Small intestine (tissue), 7 donors: ENCODE data around the gene ITGB6. TPM values are rescaled to one million over a fixed set of nuclear protein-coding genes. Genes with fewer than 3 reads are reported as not detected.
A peak's percentile ranks its signal among the peaks of the same experiment; 100 is the strongest.

Source experiments
- DNase-seq, 2 donors: peaks; one replicate each; pipeline versions ENCODE4 v3.0.0 to v3.0.0-alpha.2; 2013
- FAIRE-seq: peaks from 2 replicates; lab custom pipeline; 2012; peaks lifted over from hg19 to GRCh38; lab: Jason Lieb, UNC
- H3K27ac ChIP-seq, 3 donors: one replicate each; pipeline ENCODE4 v1.5.1; 2013; ENCODE audit warnings: low read length in 2 of 3, mild to moderate bottlenecking in 2 of 3, control low read depth in 1 of 3, inconsistent platforms in 1 of 3, low read depth in 1 of 3, moderate library complexity in 1 of 3
- H3K27me3 ChIP-seq, 3 donors: one replicate each; pipeline ENCODE4 v1.6.1; 2013; ENCODE audit warnings: low read length in 3 of 3, inconsistent platforms in 1 of 3; ENCODE audit not compliant: control insufficient read depth in 3 of 3, insufficient read depth in 3 of 3
- H3K36me3 ChIP-seq, 3 donors: one replicate each; pipeline ENCODE4 v1.6.1; 2013; ENCODE audit warnings: low read length in 3 of 3, inconsistent platforms in 1 of 3, low read depth in 1 of 3, mild to moderate bottlenecking in 1 of 3, moderate library complexity in 1 of 3; ENCODE audit not compliant: control insufficient read depth in 3 of 3, insufficient read depth in 2 of 3
- H3K4me1 ChIP-seq, 3 donors: one replicate each; pipeline ENCODE4 v1.6.1; 2013; ENCODE audit warnings: low read length in 2 of 3, inconsistent platforms in 1 of 3, low read depth in 1 of 3, mild to moderate bottlenecking in 1 of 3, moderate library complexity in 1 of 3; ENCODE audit not compliant: control insufficient read depth in 3 of 3, insufficient read depth in 2 of 3
- H3K4me3 ChIP-seq, 3 donors: one replicate each; pipeline ENCODE4 v1.5.1; 2013; ENCODE audit warnings: low read length in 3 of 3, control low read depth in 1 of 3, inconsistent platforms in 1 of 3, low read depth in 1 of 3, mild to moderate bottlenecking in 1 of 3, moderate library complexity in 1 of 3
- H3K9me3 ChIP-seq, 2 donors: one replicate each; pipeline ENCODE4 v1.6.1; 2013; ENCODE audit warnings: low read depth in 1 of 2, low read length in 1 of 2; ENCODE audit not compliant: control insufficient read depth in 2 of 2, insufficient read depth in 1 of 2
- WGBS, 3 donors: extraction: QIAGEN DNeasy Blood & Tissue Kit; methylation state at CpG; one replicate each; pipeline ENCODE4 v1.1.7; 2013; 5-methylcytosine and 5-hydroxymethylcytosine counted together
- polyA plus RNA-seq, 4 donors: library from polyadenylated mRNA; stranded (reverse) in 3 of 4; unstranded in 1 of 4; fragments of 200-250 nt in 3 of 4; fragments of 120-200 nt in 1 of 4; gene quantifications; one replicate each; pipeline versions ENCODE4 v1.2.1 to v1.2.3, GENCODE V29; 2013
- donor health status: healthy with polysubstance abuse.
- donor health status: control.
- donor health status: control.
- donor health status: Bipolar disorder and iron deficiency.
- donor health status: healthy.

ITGB6 gene
- polyA plus RNA-seq, 4 donors, result 3.0 to 14.2 (median 4.8) TPM

- Histone ChIP-seq H3K27ac (no peak overlapping the region), H3K4me3 (no peak overlapping the region), H3K4me1 (peaks cover 0 to 2% (median 0%) of the 10 kb centered on the region in 3 donors), H3K27me3 (no peaks in the 10 kb centered on the region), H3K9me3 (peaks cover 0 to 11% of the 10 kb centered on the region in 2 donors), H3K36me3 (peaks cover 0 to 4% (median 0%) of the 10 kb centered on the region in 3 donors)
- 68 to 83% (median 73%) methylated on average over 4 of the region's 4 CpGs for WGBS, 3 donors
- no peak for DNase-seq
- no peak for FAIRE-seq
Observed at GRCh38 chr2:160096409-160096808, 103.7 kb downstream of the ITGB6 start.

- no peak for FAIRE-seq
- no peak for DNase-seq
Observed at GRCh38 chr2:160092445-160092844, 107.6 kb downstream of the ITGB6 start.

GRCh38 chr2:160091381-160091780, 108.7 kb downstream of the ITGB6 start:
- H3K9me3 ChIP-seq, result peaks cover 5 to 38% of the 10 kb centered on the region in 2 donors
- no peak overlapping the region for H3K27ac ChIP-seq
- no peak for DNase-seq
- peaks cover 0 to 4% (median 0%) of the 10 kb centered on the region in 3 donors for H3K36me3 ChIP-seq
- no peak overlapping the region for H3K4me3 ChIP-seq
- H3K4me1 ChIP-seq, result no peaks in the 10 kb centered on the region
- H3K27me3 ChIP-seq, result no peaks in the 10 kb centered on the region
- FAIRE-seq, result no peak

More at GRCh38 chr2:160092445-160092844, 107.6 kb downstream of the ITGB6 start:
- Histone ChIP-seq H3K27me3 (no peaks in the 10 kb centered on the region), H3K4me3 (no peak overlapping the region), H3K4me1 (peaks cover 0 to 2% (median 0%) of the 10 kb centered on the region in 3 donors), H3K36me3 (peaks cover 0 to 4% (median 0%) of the 10 kb centered on the region in 3 donors), H3K27ac (no peak overlapping the region), H3K9me3 (peaks cover 4 to 33% of the 10 kb centered on the region in 2 donors)
- 76 to 91% (median 88%) methylated on average over 4 of the region's 4 CpGs for WGBS, 3 donors

DNA sequence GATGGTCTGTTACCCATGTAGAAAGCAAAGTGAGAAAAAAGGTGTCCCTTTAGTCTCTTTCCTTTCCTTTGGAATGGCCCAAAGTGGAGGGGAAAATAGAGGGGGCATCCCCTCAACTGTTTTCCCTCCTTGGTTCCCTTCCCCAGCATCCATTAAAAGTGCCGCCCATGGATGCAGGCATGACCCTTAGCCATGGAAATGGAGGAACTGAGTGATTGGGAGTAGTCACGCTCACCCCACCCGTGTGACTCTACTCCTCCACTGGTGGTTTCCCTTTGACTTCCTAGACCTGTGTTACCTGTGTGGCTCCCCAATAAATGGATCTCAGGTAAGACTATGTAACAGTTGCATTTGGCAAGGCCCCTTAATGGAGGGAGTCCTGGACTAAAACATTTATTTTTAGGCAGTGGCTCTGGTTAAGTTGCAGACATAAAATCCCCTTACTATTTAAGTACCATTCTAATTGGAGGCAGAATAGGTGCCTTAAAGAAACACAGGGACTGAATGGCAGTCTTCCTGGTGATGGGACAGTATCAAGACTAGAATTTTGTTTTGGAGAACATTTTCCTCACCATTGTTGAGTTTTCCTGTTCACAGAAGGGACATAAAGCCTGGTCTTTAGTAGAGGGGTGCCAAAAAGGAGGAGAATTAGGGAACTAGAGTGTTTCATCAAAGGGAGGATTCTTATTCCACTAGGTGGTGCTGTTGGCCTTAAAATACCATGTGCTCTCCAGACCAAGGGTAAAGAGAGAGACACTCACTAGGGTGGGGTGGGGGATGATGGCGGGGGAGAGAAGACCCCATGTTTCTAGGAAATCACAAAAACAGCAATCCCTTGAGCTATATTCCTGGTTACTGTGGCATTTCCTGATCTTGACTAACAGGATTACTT, 112.0 kb downstream of the ITGB6 start:
- H3K4me1 ChIP-seq, result no peaks in the 10 kb centered on the region
- no peak overlapping the region for H3K4me3 ChIP-seq
- 73 to 81% (median 76%) methylated on average over 4 of the region's 4 CpGs for WGBS, 3 donors
- H3K27me3 ChIP-seq, result no peaks in the 10 kb centered on the region
- no peak for FAIRE-seq
- peaks cover 5 to 60% of the 10 kb centered on the region in 2 donors for H3K9me3 ChIP-seq
- peaks cover 0 to 4% (median 0%) of the 10 kb centered on the region in 3 donors for H3K36me3 ChIP-seq
- peak in 1 of 2 donors; percentile 35 for DNase-seq
- H3K27ac ChIP-seq, result no peak overlapping the region

- 91 to 92% (median 91%) methylated on average over 3 of the region's 3 CpGs for WGBS, 3 donors
- FAIRE-seq, result no peak
- H3K4me1 ChIP-seq, result no peaks in the 10 kb centered on the region
Observed at GRCh38 chr2:160085662-160086061, 114.4 kb downstream of the ITGB6 start.

DNA sequence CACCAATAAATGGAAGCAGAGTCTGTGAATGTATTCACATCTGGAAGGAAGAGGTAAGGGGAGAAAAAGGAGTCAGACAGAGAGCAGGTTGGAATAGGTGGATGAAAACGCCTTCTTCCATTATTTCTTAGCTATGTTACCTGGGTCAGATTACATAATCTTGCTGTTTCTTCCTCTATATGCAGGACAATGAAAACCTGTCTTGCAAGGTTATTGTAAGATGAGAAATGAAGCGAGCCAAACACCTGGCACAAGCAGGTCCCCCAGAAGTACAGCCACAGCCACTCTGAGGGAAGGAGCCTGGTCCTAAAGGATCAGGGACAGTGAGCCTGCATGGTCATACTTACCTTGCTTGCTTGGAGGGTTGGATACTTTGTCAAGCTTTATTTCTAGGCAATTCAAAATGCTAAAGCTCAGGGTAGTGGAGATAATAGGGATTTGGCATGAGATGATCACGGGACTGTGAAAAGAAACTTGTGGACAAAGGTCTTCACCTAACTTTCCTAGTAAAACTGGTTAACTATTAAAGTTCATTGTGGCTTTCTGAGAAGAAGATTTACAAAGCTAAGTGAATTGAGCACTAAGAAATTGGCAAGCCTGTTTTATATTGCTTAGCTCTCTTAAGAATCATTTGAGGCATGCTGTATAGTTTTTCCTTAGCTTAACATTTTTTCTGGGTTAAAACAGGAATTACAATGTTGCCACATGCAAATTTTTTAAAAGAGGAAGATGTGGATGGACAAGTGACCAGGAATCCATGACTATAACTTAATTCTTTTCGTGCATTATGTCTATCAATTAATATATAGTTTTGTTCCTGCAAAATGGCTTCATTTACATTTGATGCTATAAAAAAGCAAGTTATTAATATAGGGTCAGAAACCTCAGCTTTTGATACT, 121.9 kb downstream of the ITGB6 start:
- H3K36me3 ChIP-seq, result no peaks in the 10 kb centered on the region
- peaks cover 5 to 55% (median 6%) of the 10 kb centered on the region in 3 donors for H3K4me1 ChIP-seq
- peak; percentile 78 to 88 for DNase-seq
- no peaks in the 10 kb centered on the region for H3K27me3 ChIP-seq
- H3K27ac ChIP-seq, result peak overlapping the region; percentile 34 to 72 (median 71)
- WGBS, 3 donors, result 12 to 62% (median 37%) methylated on average over 4 of the region's 4 CpGs
- peaks cover 0 to 10% of the 10 kb centered on the region in 2 donors for H3K9me3 ChIP-seq
- peak overlapping the region in 1 of 3 donors; percentile 3 for H3K4me3 ChIP-seq
- no peak for FAIRE-seq

More at GRCh38 chr2:160085662-160086061, 114.4 kb downstream of the ITGB6 start:
- no peaks in the 10 kb centered on the region for H3K27me3 ChIP-seq
- H3K36me3 ChIP-seq, result no peaks in the 10 kb centered on the region
- DNase-seq, result no peak
- no peak overlapping the region for H3K4me3 ChIP-seq
- peaks cover 5 to 58% of the 10 kb centered on the region in 2 donors for H3K9me3 ChIP-seq
- no peak overlapping the region for H3K27ac ChIP-seq

GRCh38 chr2:160076914-160077313, 123.2 kb downstream of the ITGB6 start:
- H3K27ac ChIP-seq, result peak overlapping the region; percentile 64 to 71 (median 71)
- peaks cover 0 to 12% of the 10 kb centered on the region in 2 donors for H3K9me3 ChIP-seq
- H3K27me3 ChIP-seq, result no peaks in the 10 kb centered on the region
- no peak overlapping the region for H3K4me3 ChIP-seq
- DNase-seq (no peak), FAIRE-seq (no peak)
- WGBS, 3 donors, result 5 to 36% (median 12%) methylated on average over 4 of the region's 4 CpGs
- peaks cover 5 to 55% (median 6%) of the 10 kb centered on the region in 3 donors for H3K4me1 ChIP-seq
- no peaks in the 10 kb centered on the region for H3K36me3 ChIP-seq

DNA sequence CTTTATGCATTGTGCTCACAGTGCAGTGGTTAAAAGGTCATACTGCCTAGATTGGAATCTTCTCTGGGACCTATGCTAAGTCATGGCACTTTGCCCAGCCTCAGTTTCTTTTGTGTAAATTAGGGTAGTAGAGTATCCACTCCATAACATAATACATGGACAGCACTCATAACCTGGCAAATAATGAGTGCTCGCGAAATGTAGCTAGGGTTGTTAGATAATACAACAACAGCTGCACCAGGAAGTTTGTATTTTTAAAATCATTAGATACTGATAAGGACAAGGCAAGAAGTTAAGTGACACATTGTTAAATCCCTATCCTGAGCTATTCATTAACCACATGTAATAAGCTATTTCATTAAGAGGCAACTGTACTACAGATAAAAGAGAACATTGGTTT, 123.8 kb downstream of the ITGB6 start:
- no peak overlapping the region for H3K4me3 ChIP-seq
- peak; percentile 77 to 88 for DNase-seq

More for the DNA sequence above, 123.8 kb downstream of the ITGB6 start:
- Histone ChIP-seq H3K36me3 (no peaks in the 10 kb centered on the region), H3K27me3 (no peaks in the 10 kb centered on the region), H3K27ac (peak overlapping the region; percentile 36 to 83 (median 78)), H3K4me1 (peaks cover 5 to 55% (median 6%) of the 10 kb centered on the region in 3 donors), H3K9me3 (peaks cover 0 to 12% of the 10 kb centered on the region in 2 donors)
- WGBS, 3 donors, result 16 to 66% (median 21%) methylated on average over 2 of the region's 2 CpGs
- FAIRE-seq, result peak; percentile 85
